ENCODE measurements around the gene SLC8A1.

SLC8A1 gene

GRCh38 chr2:40400336-40400953 is 51.4 kb downstream of the SLC8A1 start:
- DNase-seq: no peak
- in situ Hi-C loops (cut with MboI; ENCODE audit: low pct_unique_long_range_greater_than_20kb, low sequenced_read_pairs): no loop called here

- DNase-seq: no peak
- in situ Hi-C loops (cut with MboI; ENCODE audit: low pct_unique_long_range_greater_than_20kb, low sequenced_read_pairs): no loop called here
Observed at GRCh38 chr2:40397765-40398164, 54.1 kb downstream of the SLC8A1 start.

DNA sequence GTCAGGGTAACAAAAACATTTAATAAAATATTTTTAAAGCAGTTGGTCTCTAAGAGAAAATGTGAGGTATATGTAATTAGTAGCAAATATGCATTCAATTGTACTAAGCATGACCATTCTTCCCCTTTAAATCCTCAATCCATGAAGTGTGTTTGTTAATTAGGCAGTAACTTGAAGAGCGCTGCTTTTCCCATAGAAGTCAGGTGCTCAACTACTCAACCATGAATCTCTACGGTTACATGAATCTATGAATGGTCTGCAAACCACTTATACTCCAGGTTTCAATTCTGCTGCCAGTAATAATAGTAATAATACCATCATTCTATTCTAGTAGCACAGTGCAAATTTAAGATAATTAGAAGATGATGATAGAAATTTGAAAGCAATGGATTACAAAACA is 55.8 kb downstream of the SLC8A1 start:
- in situ Hi-C loops (cut with MboI; ENCODE audit: low pct_unique_long_range_greater_than_20kb, low sequenced_read_pairs): no loop called here
- DNase-seq: no peak

DNA sequence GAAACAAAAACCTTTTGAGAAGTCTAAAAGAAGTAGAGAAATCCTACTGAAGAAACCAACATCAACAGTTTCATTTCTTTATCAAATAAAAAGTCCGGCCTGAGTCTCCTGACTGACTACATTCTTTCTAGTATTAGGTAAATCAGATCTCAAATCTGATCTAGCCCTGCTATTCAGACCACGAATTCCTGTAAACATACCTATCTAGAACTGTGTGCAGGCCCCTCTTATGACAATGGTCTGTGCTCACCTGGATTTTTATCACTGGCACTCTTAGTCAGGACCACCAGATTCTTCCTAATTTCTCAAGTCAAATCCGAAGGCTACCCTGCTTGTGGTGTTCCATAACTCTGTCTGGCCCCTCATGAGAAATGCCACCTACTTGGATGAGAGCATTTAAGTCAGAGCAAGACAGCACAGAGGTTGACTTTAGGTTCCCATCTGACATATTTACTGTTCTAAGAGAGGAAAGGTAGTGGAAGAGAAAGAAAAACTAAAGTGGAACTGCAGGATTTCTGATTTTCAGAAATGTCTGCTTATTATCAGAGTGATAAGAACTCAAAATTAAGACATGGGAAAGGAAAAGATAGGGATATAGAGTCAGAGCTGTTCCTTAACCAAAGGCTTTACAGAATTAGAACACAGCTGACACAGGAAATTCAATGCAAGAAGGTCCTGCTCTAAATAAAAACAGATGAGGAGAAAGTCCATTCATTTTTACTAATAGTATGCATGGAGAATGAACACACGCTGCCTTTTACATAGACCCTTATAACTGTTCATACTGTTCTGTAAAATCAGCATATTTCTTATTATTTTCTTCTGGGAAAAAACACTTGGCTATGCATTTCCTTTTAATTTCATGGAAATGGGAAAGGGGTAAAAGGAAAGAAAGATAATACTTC is 56.5 kb downstream of the SLC8A1 start:
- in situ Hi-C loops (cut with MboI; ENCODE audit: low pct_unique_long_range_greater_than_20kb, low sequenced_read_pairs): no loop called here

DNA sequence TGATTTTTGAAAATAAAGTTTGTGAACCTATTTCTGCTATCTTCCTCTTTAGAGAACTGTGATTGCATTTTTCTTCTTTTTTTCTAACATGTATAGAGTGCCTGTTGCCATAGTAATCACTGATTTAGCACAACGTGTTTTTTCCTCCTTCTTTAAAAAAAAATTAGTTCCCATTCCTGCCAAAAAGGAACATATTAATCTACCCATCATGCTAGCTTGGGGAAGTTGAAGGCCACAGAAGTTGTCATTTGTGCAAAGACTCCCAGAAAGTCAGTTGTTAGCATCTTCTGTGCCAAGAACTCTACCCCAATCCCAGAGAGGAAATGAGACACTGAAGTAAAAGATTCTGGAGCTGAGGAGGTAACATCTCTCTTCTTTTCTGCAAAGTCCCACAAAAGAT is 57.3 kb downstream of the SLC8A1 start:
- peak; percentile 13 for DNase-seq
- in situ Hi-C loops (cut with MboI; ENCODE audit: low pct_unique_long_range_greater_than_20kb, low sequenced_read_pairs): no loop called here

More for the DNA sequence above, 56.5 kb downstream of the SLC8A1 start:
- DNase-seq: no peak

DNA sequence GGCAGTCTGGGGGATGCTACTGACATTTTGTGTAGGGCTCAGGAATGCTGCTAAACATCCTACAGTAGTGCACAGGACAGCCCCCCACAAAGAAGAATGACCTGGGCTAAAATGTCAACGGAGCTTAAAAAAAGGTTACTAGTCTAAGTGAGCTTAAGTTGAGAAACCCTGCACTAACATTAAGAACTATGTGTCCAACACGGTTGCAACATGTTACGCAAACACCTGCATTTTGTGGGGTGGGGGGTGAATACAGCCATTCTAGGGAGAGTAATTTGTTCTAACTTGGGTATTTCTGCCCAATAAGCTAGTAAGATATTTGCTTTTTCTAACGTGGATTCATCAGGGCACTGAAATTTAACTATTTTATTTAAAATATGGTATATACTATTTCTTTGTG is 57.9 kb downstream of the SLC8A1 start:
- DNase-seq: no peak
- in situ Hi-C loops (cut with MboI; ENCODE audit: low pct_unique_long_range_greater_than_20kb, low sequenced_read_pairs): no loop called here

GRCh38 chr2:40388161-40388560 is 63.7 kb downstream of the SLC8A1 start:
- in situ Hi-C loops (cut with MboI; ENCODE audit: low pct_unique_long_range_greater_than_20kb, low sequenced_read_pairs): no loop called here

DNA sequence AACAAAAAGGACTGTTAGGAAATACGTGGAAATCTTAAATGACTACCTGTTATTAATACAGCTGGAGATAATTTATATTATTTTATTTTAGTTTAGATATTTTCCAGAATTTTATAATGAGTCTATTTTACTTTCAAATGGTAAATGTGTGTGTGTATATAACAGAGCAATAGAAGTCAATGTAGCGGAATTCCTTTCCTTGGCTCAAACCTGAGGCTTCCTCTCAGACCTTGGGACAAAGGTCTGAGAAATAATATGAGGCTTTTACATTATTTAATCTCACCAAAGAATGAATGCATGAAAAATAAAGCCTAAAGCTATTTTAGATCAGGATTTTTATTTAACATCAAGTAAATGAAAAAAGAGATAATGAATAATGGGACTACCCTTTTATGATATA is 65.7 kb downstream of the SLC8A1 start:
- in situ Hi-C loops (cut with MboI; ENCODE audit: low pct_unique_long_range_greater_than_20kb, low sequenced_read_pairs): no loop called here
- no peak for DNase-seq

More at GRCh38 chr2:40388161-40388560, 63.7 kb downstream of the SLC8A1 start:
- no peak for DNase-seq

DNA sequence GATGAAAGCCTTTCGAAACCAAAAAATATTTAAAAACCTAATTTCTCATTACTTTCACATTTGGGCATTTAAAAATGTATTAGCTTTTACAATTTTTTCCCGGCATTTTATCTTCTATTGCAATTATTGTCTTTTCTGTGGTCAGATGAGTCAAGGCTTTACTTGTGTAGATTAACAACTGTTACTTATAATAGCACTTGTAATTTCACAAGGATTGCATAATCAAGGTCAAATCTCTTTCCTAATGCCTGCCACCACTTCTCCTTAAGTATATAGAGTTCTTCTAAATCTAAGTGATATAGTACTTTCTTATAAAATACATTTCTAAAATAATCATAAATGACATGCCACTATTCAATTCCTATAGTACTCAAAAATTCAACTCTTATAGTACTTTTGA is 67.2 kb downstream of the SLC8A1 start:
- DNase-seq: peak; percentile 60
- in situ Hi-C loops (cut with MboI; ENCODE audit: low pct_unique_long_range_greater_than_20kb, low sequenced_read_pairs): no loop called here

GRCh38 chr2:40384233-40384632 is 67.7 kb downstream of the SLC8A1 start:
- in situ Hi-C loops (cut with MboI; ENCODE audit: low pct_unique_long_range_greater_than_20kb, low sequenced_read_pairs): no loop called here
- no peak for DNase-seq

- DNase-seq: no peak
- in situ Hi-C loops (cut with MboI; ENCODE audit: low pct_unique_long_range_greater_than_20kb, low sequenced_read_pairs): no loop called here
Observed at GRCh38 chr2:40380721-40381120, 71.2 kb downstream of the SLC8A1 start.

DNA sequence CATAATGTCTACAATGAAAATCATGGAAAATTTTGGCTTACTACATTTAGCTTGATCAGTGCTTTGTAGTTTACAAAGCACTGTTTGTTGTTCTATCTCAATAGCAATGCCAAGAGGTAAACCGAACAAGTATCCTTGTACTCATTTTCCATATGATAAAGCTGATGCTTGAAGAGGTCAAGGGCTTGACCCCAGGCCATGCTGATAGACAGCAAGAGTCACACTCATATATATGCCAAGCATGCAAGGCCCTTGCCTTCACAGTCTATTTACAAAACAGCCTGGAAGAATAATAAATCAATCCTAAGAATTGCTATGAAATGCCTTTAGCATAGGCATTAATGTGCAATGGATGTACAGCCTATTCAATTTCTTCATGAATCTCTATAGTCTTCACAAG is 71.8 kb downstream of the SLC8A1 start:
- in situ Hi-C loops (cut with MboI; ENCODE audit: low pct_unique_long_range_greater_than_20kb, low sequenced_read_pairs): no loop called here
- DNase-seq: no peak

GRCh38 chr2:40374543-40375240 is 77.2 kb downstream of the SLC8A1 start:
- no peak for DNase-seq
- in situ Hi-C loops (cut with MboI; ENCODE audit: low pct_unique_long_range_greater_than_20kb, low sequenced_read_pairs): no loop called here

DNA sequence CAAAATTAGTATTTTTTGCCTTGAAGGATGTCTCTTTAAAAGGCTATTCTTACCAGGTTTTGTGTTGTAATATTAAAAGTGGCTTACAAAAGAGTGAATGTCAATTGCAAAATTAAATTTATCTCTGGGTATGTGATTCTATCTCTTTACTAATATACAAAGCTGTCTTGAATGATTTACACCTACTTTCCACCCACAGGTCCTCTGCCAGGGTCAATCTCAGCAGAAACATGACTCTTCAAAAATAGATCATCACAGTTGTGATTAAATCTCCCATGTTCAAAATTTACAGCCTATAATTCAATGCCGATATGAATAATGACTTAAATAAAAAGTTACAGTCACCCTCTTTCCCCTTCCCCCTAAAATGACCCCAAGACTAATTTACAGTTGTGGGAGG is 78.8 kb downstream of the SLC8A1 start:
- DNase-seq: no peak
- in situ Hi-C loops (cut with MboI; ENCODE audit: low pct_unique_long_range_greater_than_20kb, low sequenced_read_pairs): no loop called here

DNA sequence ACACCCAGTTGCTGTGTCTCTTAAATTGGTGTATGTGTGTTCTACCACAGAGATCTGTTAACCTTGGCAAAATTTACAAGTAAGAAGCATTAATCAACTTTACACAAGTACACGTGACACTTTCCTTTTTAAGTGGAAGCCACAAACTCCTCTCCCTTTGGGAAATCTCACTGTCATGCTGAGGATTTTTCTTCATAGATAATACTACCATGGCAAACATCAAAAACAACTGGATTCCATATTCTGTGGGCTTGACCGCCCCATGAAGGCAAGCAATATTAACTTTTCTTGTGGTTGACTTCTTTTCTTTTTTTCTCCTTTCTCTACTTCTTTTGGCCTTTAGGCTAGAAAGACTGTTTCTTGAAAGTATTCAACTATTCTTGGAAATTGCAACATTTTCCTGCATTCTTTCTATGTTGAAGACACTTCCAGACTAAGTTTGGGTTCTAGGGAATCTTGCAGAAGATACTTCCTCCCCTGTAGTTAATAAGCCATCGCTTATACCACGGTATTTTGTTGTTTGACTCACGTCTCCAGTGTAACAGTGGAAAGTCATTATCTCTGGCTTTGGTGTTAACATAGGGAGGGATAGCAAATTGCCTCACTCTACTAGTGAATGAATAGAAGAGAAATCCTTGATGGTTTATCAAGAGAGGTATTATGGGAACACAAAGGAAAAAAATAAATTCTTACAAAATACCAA is 79.5 kb downstream of the SLC8A1 start:
- in situ Hi-C loops (cut with MboI; ENCODE audit: low pct_unique_long_range_greater_than_20kb, low sequenced_read_pairs): no loop called here
- no peak for DNase-seq

DNA sequence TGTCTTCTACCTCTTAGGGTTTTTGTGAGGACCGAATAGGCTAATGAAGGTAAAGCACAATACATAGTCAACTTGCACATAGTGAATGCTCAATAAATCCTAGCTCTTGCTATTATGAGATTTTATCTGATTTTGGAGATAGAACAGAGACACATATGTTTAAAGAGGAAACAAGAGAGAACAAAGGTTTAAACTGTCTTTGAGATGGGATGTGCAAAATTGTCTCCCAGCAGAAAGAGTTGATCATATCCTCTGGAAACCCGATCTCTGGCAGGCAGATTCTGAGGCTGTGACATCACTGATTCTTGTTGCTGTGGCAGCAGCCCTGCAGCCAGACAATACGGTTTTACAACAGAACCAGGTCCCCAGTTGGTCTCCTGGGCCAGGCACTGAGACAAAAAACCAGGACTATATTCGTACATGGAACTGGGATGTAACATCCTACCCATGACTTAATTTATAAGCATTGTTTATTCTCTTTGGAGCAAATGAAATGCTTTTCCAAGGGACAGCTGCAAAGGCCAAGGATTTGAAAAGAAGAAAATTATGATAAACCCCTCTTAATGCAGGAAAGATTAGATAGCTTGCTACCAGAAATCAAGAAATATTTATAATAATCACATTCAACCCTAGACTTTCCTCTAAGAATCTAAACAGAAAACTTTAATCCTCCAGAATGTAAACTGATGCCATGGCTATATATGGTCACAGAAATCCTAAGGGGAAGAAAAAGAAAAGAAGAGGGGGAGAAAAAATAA is 80.2 kb downstream of the SLC8A1 start:
- DNase-seq: no peak
- in situ Hi-C loops (cut with MboI; ENCODE audit: low pct_unique_long_range_greater_than_20kb, low sequenced_read_pairs): no loop called here

DNA sequence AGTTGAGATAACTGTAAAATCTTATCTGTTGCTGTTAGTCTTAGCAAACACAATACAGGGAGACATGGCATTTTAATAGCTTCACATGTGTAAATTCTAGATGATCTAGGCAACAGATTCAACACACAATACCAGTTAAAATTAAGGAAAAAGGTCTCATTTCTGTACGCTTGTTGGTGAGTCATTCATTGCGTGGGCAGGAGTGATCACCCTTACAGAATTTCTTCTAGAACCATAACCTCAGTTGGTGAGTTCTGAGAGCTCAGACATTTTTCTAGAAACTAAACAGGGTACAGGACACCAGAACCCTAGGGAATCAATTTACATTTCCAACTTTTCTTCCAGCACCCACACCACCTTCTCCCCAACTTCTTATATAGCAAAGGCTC is 81.9 kb downstream of the SLC8A1 start:
- DNase-seq: no peak
- in situ Hi-C loops (cut with MboI; ENCODE audit: low pct_unique_long_range_greater_than_20kb, low sequenced_read_pairs): no loop called here

GRCh38 chr2:40369267-40370006 is 82.5 kb downstream of the SLC8A1 start:
- in situ Hi-C loops (cut with MboI; ENCODE audit: low pct_unique_long_range_greater_than_20kb, low sequenced_read_pairs): no loop called here
- no peak for DNase-seq

Measured in KBM-7 (cell line).